Hepatocyte (in vitro differentiated cells): ENCODE results near the gene CCDC197. TPM values are rescaled to one million over a fixed set of nuclear protein-coding genes. Genes with fewer than 3 reads are reported as not detected.

ENCODE experiments used
- DNase-seq: peaks from one replicate; pipeline ENCODE4 v3.0.0-alpha.2; 2016; ENCODE audit warnings: low spot score
- H2AFZ ChIP-seq: fragments of 200-600 bp; sonication (generic); 2 replicates; pipeline ENCODE4 v1.6.0; 2016; ENCODE audit warnings: antibody characterized with exemption, mild to moderate bottlenecking
- H3K27ac ChIP-seq: fragments of 200-600 bp; sonication (generic); 2 replicates; pipeline ENCODE4 v1.5.1; 2016; ENCODE audit warnings: mild to moderate bottlenecking
- H3K27me3 ChIP-seq: fragments of 200-600 bp; sonication (generic); 2 replicates; pipeline ENCODE4 v1.6.1; 2016
- H3K36me3 ChIP-seq: fragments of 200-600 bp; sonication (generic); replicated peaks from 2 replicates; pipeline ENCODE4 v1.5.1; 2016; ENCODE audit warnings: low read depth; ENCODE audit not compliant: insufficient read depth
- H3K4me1 ChIP-seq: fragments of 200-600 bp; sonication (generic); 2 replicates; pipeline ENCODE4 v1.5.1; 2016; ENCODE audit warnings: mild to moderate bottlenecking, moderate library complexity; ENCODE audit not compliant: insufficient read depth
- H3K4me2 ChIP-seq: fragments of 200-600 bp; sonication (generic); 2 replicates; pipeline ENCODE4 v1.6.0; 2016
- H3K4me3 ChIP-seq: fragments of 200-600 bp; sonication (generic); 2 replicates; pipeline ENCODE4 v1.5.1; 2016; ENCODE audit warnings: mild to moderate bottlenecking
- H3K79me2 ChIP-seq: fragments of 200-600 bp; sonication (generic); 2 replicates; pipeline ENCODE4 v1.6.0; 2017; ENCODE audit warnings: mild to moderate bottlenecking
- H3K9me2 ChIP-seq: fragments of 200-600 bp; sonication (generic); replicated peaks from 2 replicates; pipeline ENCODE4 v1.6.0; 2017; ENCODE audit warnings: mild to moderate bottlenecking; ENCODE audit not compliant: insufficient read depth
- H3K9me3 ChIP-seq: fragments of 200-600 bp; sonication (generic); 2 replicates; pipeline ENCODE4 v1.5.1; 2016; ENCODE audit warnings: low read depth, mild to moderate bottlenecking
- H4K20me1 ChIP-seq: fragments of 200-600 bp; sonication (generic); 2 replicates; pipeline ENCODE4 v1.6.0; 2016; ENCODE audit warnings: mild to moderate bottlenecking; ENCODE audit not compliant: insufficient read depth, poor library complexity, severe bottlenecking
- EZH2 ChIP-seq: fragments of 200-600 bp; sonication (generic); IDR thresholded peaks from 2 replicates; pipeline ENCODE4 v1.6.1; 2016; ENCODE audit warnings: antibody characterized with exemption, mild to moderate bottlenecking, borderline replicate concordance
- EZH2phosphoT487 ChIP-seq: fragments of 200-600 bp; sonication (generic); IDR thresholded peaks from one replicate; pipeline ENCODE4 v1.6.1; 2018; ENCODE audit warnings: antibody characterized with exemption, mild to moderate bottlenecking, low read depth, moderate library complexity; ENCODE audit not compliant: unreplicated experiment, severe bottlenecking
- WGBS: methylation state at CpG from one replicate; pipeline ENCODE4 v1.1.6; 2016; ENCODE audit warnings: low lambda C conversion rate; ENCODE audit errors: missing lambda C conversion rate; 5-methylcytosine and 5-hydroxymethylcytosine counted together
- polyA plus RNA-seq: library from polyadenylated mRNA; unstranded; fragments of >200 nt; fragmentation: Nextera tagmentation; extraction: Ambion mirVana; gene quantifications from 2 replicates; pipeline ENCODE4 v1.2.1, GENCODE V29; 2016
- total RNA-seq: library from RNA; depleted of rRNA; stranded (reverse); fragments of >200 nt; gene quantifications from 2 replicates; pipeline ENCODE4 v1.2.3, GENCODE V29; 2014
- TF ChIP-seq, protein P1 (sequence below): fragments of 200-600 bp; sonication (generic); IDR thresholded peaks from 2 replicates; pipeline ENCODE4 v1.5.1; 2016; ENCODE audit warnings: antibody characterized with exemption, mild to moderate bottlenecking; ENCODE audit not compliant: poor library complexity

Gene CCDC197
- total and polyA plus RNA-seq, 2 experiments from 2014 or later = not detected

DNA sequence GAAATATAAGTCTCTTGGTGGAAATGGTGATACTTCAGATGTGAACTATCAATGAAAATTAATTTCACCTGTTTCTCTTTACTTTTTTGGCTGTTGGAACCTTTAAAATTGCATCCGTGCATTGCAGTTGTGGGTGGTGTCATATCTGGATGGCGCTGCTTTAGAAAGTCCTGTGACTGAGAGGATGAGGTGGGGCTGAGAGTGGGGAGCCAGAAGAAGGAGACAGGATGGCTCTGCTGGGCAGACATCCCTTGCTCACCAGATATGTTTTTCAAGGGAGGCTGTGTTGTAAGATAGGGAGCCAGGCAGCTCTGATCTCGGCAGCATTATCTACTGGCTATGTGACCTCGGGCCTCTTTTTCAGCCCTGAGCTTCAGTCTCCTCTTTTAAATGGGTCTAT lies 33.4 kb upstream of the CCDC197 start:
- Histone ChIP-seq H4K20me1 (no peaks in the 10 kb centered on the region), H3K79me2 (no peaks in the 10 kb centered on the region), H3K9me2 (no peaks in the 10 kb centered on the region), H3K36me3 (no peaks in the 10 kb centered on the region), H3K4me3 (no peak overlapping the region), H3K27ac (no peak overlapping the region), H3K4me2 (no peak overlapping the region), H2AFZ (no peak overlapping the region), H3K27me3 (no peaks in the 10 kb centered on the region), H3K9me3 (no peaks in the 10 kb centered on the region), H3K4me1 (peaks cover 15% of the 10 kb centered on the region)
- no peak for DNase-seq
- 78% methylated on average over 4 of the region's 4 CpGs for WGBS
- TF ChIP-seq EZH2 = no peak
- TF ChIP-seq, protein P1, sequence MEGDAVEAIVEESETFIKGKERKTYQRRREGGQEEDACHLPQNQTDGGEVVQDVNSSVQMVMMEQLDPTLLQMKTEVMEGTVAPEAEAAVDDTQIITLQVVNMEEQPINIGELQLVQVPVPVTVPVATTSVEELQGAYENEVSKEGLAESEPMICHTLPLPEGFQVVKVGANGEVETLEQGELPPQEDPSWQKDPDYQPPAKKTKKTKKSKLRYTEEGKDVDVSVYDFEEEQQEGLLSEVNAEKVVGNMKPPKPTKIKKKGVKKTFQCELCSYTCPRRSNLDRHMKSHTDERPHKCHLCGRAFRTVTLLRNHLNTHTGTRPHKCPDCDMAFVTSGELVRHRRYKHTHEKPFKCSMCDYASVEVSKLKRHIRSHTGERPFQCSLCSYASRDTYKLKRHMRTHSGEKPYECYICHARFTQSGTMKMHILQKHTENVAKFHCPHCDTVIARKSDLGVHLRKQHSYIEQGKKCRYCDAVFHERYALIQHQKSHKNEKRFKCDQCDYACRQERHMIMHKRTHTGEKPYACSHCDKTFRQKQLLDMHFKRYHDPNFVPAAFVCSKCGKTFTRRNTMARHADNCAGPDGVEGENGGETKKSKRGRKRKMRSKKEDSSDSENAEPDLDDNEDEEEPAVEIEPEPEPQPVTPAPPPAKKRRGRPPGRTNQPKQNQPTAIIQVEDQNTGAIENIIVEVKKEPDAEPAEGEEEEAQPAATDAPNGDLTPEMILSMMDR = no peak
- TF ChIP-seq EZH2phosphoT487 = no peak

DNA sequence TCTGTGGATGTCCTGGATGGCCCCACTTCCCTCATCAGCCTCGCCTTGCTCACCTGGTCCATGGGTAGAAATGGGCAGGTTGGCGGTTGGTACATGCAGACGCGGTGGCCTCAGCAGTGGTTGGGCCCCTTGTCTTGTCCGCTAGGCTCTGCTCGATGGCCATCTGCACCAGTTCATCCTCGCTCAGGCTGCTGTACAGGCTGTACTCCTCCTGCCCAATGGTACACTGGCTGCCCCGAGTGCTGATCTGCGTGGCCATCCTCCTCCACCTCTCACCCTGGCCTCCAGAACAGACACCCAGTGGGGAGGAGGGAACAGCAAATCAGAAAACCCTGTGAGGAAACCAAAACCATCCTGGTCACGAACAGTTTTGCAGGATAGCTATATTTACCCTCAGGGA lies 32.8 kb upstream of the CCDC197 start:
- DNase-seq = no peak
- Histone ChIP-seq H3K9me2 (no peaks in the 10 kb centered on the region), H2AFZ (no peak overlapping the region), H3K36me3 (no peaks in the 10 kb centered on the region), H3K4me3 (no peak overlapping the region), H3K4me1 (peaks cover 10% of the 10 kb centered on the region), H3K27ac (no peak overlapping the region), H3K9me3 (no peaks in the 10 kb centered on the region), H4K20me1 (no peaks in the 10 kb centered on the region), H3K27me3 (no peaks in the 10 kb centered on the region), H3K79me2 (no peaks in the 10 kb centered on the region), H3K4me2 (no peak overlapping the region)
- TF ChIP-seq, protein P1 = no peak
- no peak for TF ChIP-seq EZH2
- no peak for TF ChIP-seq EZH2phosphoT487
- WGBS = 97% methylated on average over 10 of the region's 10 CpGs

DNA sequence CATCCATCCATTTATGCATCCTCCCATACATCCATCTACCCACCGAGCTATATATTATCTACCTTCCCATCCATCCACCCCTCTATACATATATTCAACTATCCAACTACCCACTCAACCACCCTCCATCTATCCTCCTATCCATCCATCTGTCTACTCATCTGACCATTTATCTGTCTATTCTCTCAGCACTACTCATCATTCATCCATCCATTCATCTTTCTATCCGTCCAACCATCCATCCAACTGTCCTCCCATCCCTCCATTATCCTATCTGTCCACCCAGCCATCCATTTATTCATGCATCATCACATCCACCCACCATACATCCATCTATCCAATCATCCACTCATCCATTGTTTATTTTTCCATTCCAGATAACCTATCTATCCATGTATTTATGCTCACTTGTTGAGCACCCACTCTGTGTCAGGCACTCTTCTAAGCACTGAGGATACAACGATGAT lies 32.2 kb upstream of the CCDC197 start:
- no peak overlapping the region for H3K4me2 ChIP-seq
- 96% methylated on average over 3 of the region's 3 CpGs for WGBS
- H3K9me3 ChIP-seq = no peaks in the 10 kb centered on the region
- H3K27me3 ChIP-seq = no peaks in the 10 kb centered on the region
- H3K79me2 ChIP-seq = no peaks in the 10 kb centered on the region
- H3K4me1 ChIP-seq = peaks cover 8% of the 10 kb centered on the region
- TF ChIP-seq EZH2phosphoT487 (no peak), EZH2 (no peak)
- TF ChIP-seq, protein P1 = no peak
- no peak overlapping the region for H3K27ac ChIP-seq
- no peak overlapping the region for H2AFZ ChIP-seq
- no peaks in the 10 kb centered on the region for H3K36me3 ChIP-seq
- H3K4me3 ChIP-seq = no peak overlapping the region
- no peaks in the 10 kb centered on the region for H3K9me2 ChIP-seq
- no peak for DNase-seq
- no peaks in the 10 kb centered on the region for H4K20me1 ChIP-seq

DNA sequence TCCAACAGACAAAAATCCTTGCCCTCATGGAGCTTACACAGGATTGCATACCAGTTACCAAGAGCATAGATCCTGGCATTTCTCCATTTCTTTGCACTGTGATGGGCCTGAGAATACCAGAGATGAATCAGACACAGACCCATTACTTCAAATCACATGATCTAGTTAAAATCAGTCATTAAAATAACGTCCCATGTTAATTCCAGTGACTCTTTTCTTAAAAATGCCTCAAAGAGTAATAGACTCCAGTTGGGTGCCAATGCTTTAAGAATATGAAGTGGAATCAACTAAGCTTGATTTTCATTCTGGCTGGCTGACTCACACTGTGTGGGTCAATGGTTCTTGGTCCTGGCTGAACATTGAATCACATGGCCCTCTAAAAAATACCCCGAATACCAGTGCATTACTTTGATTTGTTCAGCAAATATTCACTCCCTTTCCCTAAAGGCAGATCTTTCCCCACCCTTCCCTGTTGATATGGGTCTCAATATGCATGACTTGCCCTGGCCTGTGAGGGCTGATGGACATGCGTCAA lies 31.7 kb upstream of the CCDC197 start:
- no peaks in the 10 kb centered on the region for H3K79me2 ChIP-seq
- H3K4me1 ChIP-seq = peaks cover 3% of the 10 kb centered on the region
- no peak overlapping the region for H2AFZ ChIP-seq
- no peaks in the 10 kb centered on the region for H3K9me3 ChIP-seq
- no peaks in the 10 kb centered on the region for H3K27me3 ChIP-seq
- WGBS = 84% methylated on average over 3 of the region's 3 CpGs
- H3K4me3 ChIP-seq = no peak overlapping the region
- H3K36me3 ChIP-seq = no peaks in the 10 kb centered on the region
- TF ChIP-seq, protein P1 = no peak
- no peak for TF ChIP-seq EZH2
- DNase-seq = no peak
- H3K9me2 ChIP-seq = no peaks in the 10 kb centered on the region
- no peaks in the 10 kb centered on the region for H4K20me1 ChIP-seq
- no peak overlapping the region for H3K4me2 ChIP-seq
- H3K27ac ChIP-seq = no peak overlapping the region
